K562 (cell line): ENCODE data around the gene PUSL1. TPM values are rescaled to one million over a fixed set of nuclear protein-coding genes. Genes with fewer than 3 reads are reported as not detected.

Experiments used
- BRD4 ChIP-seq: fragments of 200-600 bp; sonication (generic); IDR thresholded peaks from 2 replicates; pipeline ENCODE4 v1.6.1; 2017; ENCODE audit warnings: inconsistent platforms
- FOS ChIP-seq: IDR thresholded peaks from 3 replicates; pipeline ENCODE4 v1.6.1; 2011; ENCODE audit not compliant: insufficient read length; ENCODE audit errors: extremely low read depth
- FOXJ2 ChIP-seq: fragments of 200-800 bp; sonication (Bioruptor generic); IDR thresholded peaks from 2 replicates; pipeline ENCODE4 v1.6.1; 2016; ENCODE audit warnings: missing genetic modification characterization, missing compliant biosample characterization
- HDAC2 ChIP-seq: fragments of 450-650 bp; IDR thresholded peaks from 2 replicates; pipeline ENCODE4 v1.6.1; 2016; ENCODE audit warnings: mild to moderate bottlenecking
- JUN ChIP-seq, 2 experiments: sonication (generic) in 1 of 2; formaldehyde crosslinking in 1 of 2; IDR thresholded peaks; 2 replicates each; pipeline versions ENCODE4 v1.6.1 to v1.8.0; 2012 to 2022; ENCODE audit warnings: borderline replicate concordance in 2 of 2, mild to moderate bottlenecking in 2 of 2, improper control_type of control experiment in 1 of 2, low read depth in 1 of 2, low read length in 1 of 2, missing genetic modification reagents in 1 of 2
- MEIS2 ChIP-seq: fragments of 450-650 bp; IDR thresholded peaks from 2 replicates; pipeline ENCODE4 v1.6.1; 2014; ENCODE audit warnings: mild to moderate bottlenecking; ENCODE audit not compliant: partially characterized antibody
- NFIC ChIP-seq: fragments of 450-650 bp; IDR thresholded peaks from 2 replicates; pipeline ENCODE4 v1.6.1; 2017; ENCODE audit warnings: mild to moderate bottlenecking, inconsistent platforms
- RAD51 ChIP-seq: fragments of 450-650 bp; IDR thresholded peaks from 2 replicates; pipeline ENCODE4 v1.7.1; 2016; ENCODE audit warnings: low read depth, mild to moderate bottlenecking, borderline replicate concordance
- SIN3A ChIP-seq, 2 experiments: fragments of 150-350 bp in 1 of 2; IDR thresholded peaks; 2 replicates each; pipeline ENCODE4 v1.6.1; 2011 to 2016; ENCODE audit warnings: borderline replicate concordance in 2 of 2, low read depth in 2 of 2, low read length in 2 of 2, mild to moderate bottlenecking in 2 of 2, moderate library complexity in 2 of 2; ENCODE audit not compliant: control insufficient read depth in 1 of 2
- SMAD4 ChIP-seq: fragments of 250-450 bp; sonication (Bioruptor Pico); conservative IDR thresholded peaks from 2 replicates; pipeline ENCODE4 v1.8.0; 2021; ENCODE audit warnings: inconsistent platforms, mild to moderate bottlenecking, moderate library complexity
- SRSF1 ChIP-seq: fragments of 200-400 bp; formaldehyde crosslinking; IDR thresholded peaks from 2 replicates; pipeline ENCODE4 v1.6.1; 2017; ENCODE audit warnings: mild to moderate bottlenecking, low read depth, low read length, moderate library complexity
- SRSF3 ChIP-seq: fragments of 200-400 bp; formaldehyde crosslinking; IDR thresholded peaks from 2 replicates; pipeline ENCODE4 v1.6.1; 2016; ENCODE audit warnings: mild to moderate bottlenecking, low read length, moderate library complexity; ENCODE audit not compliant: insufficient read depth
- TRIM28 ChIP-seq: fragments of 450-650 bp; IDR thresholded peaks from 2 replicates; pipeline ENCODE4 v1.6.1; 2017
- ZNF165 ChIP-seq: fragments of 250-450 bp; sonication (Bioruptor Pico); IDR thresholded peaks from 2 replicates; pipeline ENCODE4 v1.4.0; 2020; ENCODE audit warnings: borderline replicate concordance
- polyA plus RNA-seq, 8 experiments: library from polyadenylated mRNA; depleted of rRNA in 4 of 8; stranded (reverse) in 5 of 8; unstranded in 3 of 8; fragments of >200 nt; fragmentation: Nextera tagmentation in 2 of 8; fragmentation: Illumina TruSeq in 1 of 8; extraction: Ambion mirVana in 2 of 8; extraction: Trizol in 1 of 8; gene quantifications; 2 replicates each; pipeline versions ENCODE4 v1.2.1 to v1.2.3, GENCODE V29; 2011 to 2014; ENCODE audit warnings: inconsistent platforms in 1 of 8, missing spikeins in 1 of 8
- total RNA-seq, 7 experiments: library from RNA; depleted of rRNA in 6 of 7; stranded (reverse); fragments of >200 nt in 6 of 7; fragmentation: Illumina TruSeq in 2 of 7; extraction: Trizol in 2 of 7; gene quantifications; 2 replicates each; pipeline versions ENCODE4 v1.2.1 to v1.2.3, GENCODE V29; 2011 to 2021; ENCODE audit warnings: low replicate concordance in 1 of 7
- TF ChIP-seq, protein P1 (sequence below): IDR thresholded peaks from 2 replicates; pipeline ENCODE4 v1.6.1; 2011; ENCODE audit warnings: borderline replicate concordance, low read depth, mild to moderate bottlenecking, moderate library complexity, low read length; ENCODE audit not compliant: insufficient read depth, poor library complexity, severe bottlenecking
- TF ChIP-seq, protein P2 (sequence below), 3 experiments: fragments of 200-800 bp in 1 of 3; fragments of 250-450 bp in 1 of 3; fragments of 450-650 bp in 1 of 3; sonication (Bioruptor Pico) in 1 of 3; sonication (Bioruptor generic) in 1 of 3; formaldehyde crosslinking in 1 of 3; IDR thresholded peaks; 2 replicates each; pipeline versions ENCODE4 v1.6.1 to v1.8.0; 2016 to 2022; ENCODE audit warnings: mild to moderate bottlenecking in 2 of 3, missing genetic modification characterization in 2 of 3, missing compliant biosample characterization in 1 of 3, moderate library complexity in 1 of 3
- TF ChIP-seq, protein P3 (sequence below), 2 experiments: fragments of 450-650 bp in 1 of 2; sonication (generic) in 1 of 2; formaldehyde crosslinking in 1 of 2; IDR thresholded peaks in 1 of 2; conservative IDR thresholded peaks in 1 of 2; 2 replicates each; pipeline versions ENCODE4 v1.6.1 to v1.8.1; 2016 to 2023; ENCODE audit warnings: mild to moderate bottlenecking in 2 of 2, moderate library complexity in 2 of 2, inconsistent platforms in 1 of 2, missing genetic modification reagents in 1 of 2

The PUSL1 gene
- total and polyA plus RNA-seq, 9 of the 15 experiments (the other 6 are each of a cell fraction or from before 2014, with no cell fraction given), result 0.62 to 86.9 (median 13.6) TPM

DNA sequence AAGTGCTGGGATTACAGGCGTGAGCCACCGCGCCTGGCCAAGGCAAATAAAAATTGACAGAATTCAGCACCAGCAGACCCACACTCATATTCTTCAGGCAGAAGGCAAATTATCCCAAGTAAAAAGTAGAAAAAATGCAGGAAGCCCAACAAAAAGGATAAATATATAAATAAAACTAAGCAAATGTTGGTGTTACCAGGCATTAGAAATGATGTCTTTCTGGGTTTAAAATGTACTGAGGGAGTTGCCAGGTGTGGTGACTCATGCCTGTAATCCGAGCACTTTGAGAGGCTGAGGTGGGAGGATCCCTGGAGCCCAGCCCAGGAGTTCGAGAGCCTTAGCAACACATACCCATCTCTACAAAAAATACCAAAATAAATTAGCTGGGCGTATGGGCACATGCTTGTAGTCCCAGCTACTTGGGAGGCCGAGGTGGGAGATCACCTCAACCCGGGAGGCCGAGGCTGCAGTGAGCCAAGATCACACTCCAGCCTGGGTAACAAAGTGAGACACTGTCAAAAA is 9.8 kb downstream of the PUSL1 start (continued):
- TF ChIP-seq SIN3A (IDR thresholded peaks at IDR 0.05; ENCODE audit: borderline replicate concordance in 2 of 2, control insufficient read depth in 1 of 2, low read depth in 2 of 2, low read length in 2 of 2) (0 out of 4 replicates have a peak, but pooled peaks of 1 of the 2 experiments have one; percentile 12), JUN (IDR thresholded peaks at IDR 0.05; ENCODE audit: borderline replicate concordance, low read depth, low read length) (peak; percentile 87), JUN (CRISPR knock-in tag; IDR thresholded peaks at IDR 0.05; ENCODE audit: borderline replicate concordance) (no peak), FOXJ2 (tag) (peak; percentile 73; the same call in 1 of the 2 replicates), NFIC (peak; percentile 66), SMAD4 (CRISPR knock-in tag) (0 out of 2 replicates have a peak, but pooled peaks have one; percentile 4), SRSF3 (no peak), MEIS2 (no peak), RAD51 (no peak), TRIM28 (no peak), ZNF165 (no peak), SRSF1 (no peak), HDAC2 (no peak), BRD4 (no peak), FOS (peak; percentile 57)
- TF ChIP-seq, protein P1, sequence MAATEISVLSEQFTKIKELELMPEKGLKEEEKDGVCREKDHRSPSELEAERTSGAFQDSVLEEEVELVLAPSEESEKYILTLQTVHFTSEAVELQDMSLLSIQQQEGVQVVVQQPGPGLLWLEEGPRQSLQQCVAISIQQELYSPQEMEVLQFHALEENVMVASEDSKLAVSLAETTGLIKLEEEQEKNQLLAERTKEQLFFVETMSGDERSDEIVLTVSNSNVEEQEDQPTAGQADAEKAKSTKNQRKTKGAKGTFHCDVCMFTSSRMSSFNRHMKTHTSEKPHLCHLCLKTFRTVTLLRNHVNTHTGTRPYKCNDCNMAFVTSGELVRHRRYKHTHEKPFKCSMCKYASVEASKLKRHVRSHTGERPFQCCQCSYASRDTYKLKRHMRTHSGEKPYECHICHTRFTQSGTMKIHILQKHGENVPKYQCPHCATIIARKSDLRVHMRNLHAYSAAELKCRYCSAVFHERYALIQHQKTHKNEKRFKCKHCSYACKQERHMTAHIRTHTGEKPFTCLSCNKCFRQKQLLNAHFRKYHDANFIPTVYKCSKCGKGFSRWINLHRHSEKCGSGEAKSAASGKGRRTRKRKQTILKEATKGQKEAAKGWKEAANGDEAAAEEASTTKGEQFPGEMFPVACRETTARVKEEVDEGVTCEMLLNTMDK, result no peak
- TF ChIP-seq, protein P2, sequence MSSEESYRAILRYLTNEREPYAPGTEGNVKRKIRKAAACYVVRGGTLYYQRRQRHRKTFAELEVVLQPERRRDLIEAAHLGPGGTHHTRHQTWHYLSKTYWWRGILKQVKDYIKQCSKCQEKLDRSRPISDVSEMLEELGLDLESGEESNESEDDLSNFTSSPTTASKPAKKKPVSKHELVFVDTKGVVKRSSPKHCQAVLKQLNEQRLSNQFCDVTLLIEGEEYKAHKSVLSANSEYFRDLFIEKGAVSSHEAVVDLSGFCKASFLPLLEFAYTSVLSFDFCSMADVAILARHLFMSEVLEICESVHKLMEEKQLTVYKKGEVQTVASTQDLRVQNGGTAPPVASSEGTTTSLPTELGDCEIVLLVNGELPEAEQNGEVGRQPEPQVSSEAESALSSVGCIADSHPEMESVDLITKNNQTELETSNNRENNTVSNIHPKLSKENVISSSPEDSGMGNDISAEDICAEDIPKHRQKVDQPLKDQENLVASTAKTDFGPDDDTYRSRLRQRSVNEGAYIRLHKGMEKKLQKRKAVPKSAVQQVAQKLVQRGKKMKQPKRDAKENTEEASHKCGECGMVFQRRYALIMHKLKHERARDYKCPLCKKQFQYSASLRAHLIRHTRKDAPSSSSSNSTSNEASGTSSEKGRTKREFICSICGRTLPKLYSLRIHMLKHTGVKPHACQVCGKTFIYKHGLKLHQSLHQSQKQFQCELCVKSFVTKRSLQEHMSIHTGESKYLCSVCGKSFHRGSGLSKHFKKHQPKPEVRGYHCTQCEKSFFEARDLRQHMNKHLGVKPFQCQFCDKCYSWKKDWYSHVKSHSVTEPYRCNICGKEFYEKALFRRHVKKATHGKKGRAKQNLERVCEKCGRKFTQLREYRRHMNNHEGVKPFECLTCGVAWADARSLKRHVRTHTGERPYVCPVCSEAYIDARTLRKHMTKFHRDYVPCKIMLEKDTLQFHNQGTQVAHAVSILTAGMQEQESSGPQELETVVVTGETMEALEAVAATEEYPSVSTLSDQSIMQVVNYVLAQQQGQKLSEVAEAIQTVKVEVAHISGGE (CRISPR knock-in tag; IDR thresholded peaks at IDR 0.05), result no peak
- TF ChIP-seq, protein P3, sequence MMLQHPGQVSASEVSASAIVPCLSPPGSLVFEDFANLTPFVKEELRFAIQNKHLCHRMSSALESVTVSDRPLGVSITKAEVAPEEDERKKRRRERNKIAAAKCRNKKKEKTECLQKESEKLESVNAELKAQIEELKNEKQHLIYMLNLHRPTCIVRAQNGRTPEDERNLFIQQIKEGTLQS (IDR thresholded peaks at IDR 0.05), result peak; percentile 94
- TF ChIP-seq, protein P3 (CRISPR knock-in tag; conservative IDR thresholded peaks at IDR 0.05), result no peak
